Brain pericyte (primary cell): Measurements from ENCODE around the gene CDAN1.
"Not testable (repeated sequence)": the region's sequence is repeated elsewhere in the genome, so short reads cannot be mapped to it uniquely, and the experiment has no call there.

Experiments used
- DNase-seq: peaks from one replicate; pipeline ENCODE4 v3.0.0-alpha.2; 2012; ENCODE audit warnings: low read depth, low spot score

CDAN1 gene

GRCh38 chr15:42736793-42737528 lies at the start of gene CDAN1:
Gene CDAN1, minus strand, starts transcription at chr15:42737128. Its CDS starts 26 bp downstream, at chr15:42737102.
- no peak for DNase-seq

GRCh38 chr15:42785569-42785968 lies 48.6 kb upstream of the CDAN1 start:
- no peak for DNase-seq

GRCh38 chr15:42784705-42785104 lies 47.8 kb upstream of the CDAN1 start:
- no peak for DNase-seq

GRCh38 chr15:42782716-42783115 lies 45.8 kb upstream of the CDAN1 start:
- no peak for DNase-seq

GRCh38 chr15:42775416-42775815 lies 38.5 kb upstream of the CDAN1 start:
- DNase-seq = no peak

GRCh38 chr15:42772901-42773300 lies 36.0 kb upstream of the CDAN1 start:
- DNase-seq = no peak

- no peak for DNase-seq
These were observed 35.2 kb upstream of the CDAN1 start for GRCh38 chr15:42772144-42772543.

GRCh38 chr15:42766109-42766508 lies 29.2 kb upstream of the CDAN1 start:
- not testable (repeated sequence) for DNase-seq

GRCh38 chr15:42764154-42764731 lies 27.3 kb upstream of the CDAN1 start:
- not testable (repeated sequence) for DNase-seq

- not testable (repeated sequence) for DNase-seq
These were observed 24.9 kb upstream of the CDAN1 start for GRCh38 chr15:42761813-42762212.

GRCh38 chr15:42760759-42761158 lies 23.8 kb upstream of the CDAN1 start:
- DNase-seq = no peak

GRCh38 chr15:42759093-42759492 lies 22.2 kb upstream of the CDAN1 start:
- DNase-seq = no peak

GRCh38 chr15:42750306-42750705 lies 13.4 kb upstream of the CDAN1 start:
- DNase-seq = no peak

GRCh38 chr15:42749266-42749665 lies 12.3 kb upstream of the CDAN1 start:
- no peak for DNase-seq

GRCh38 chr15:42744195-42744594 lies 7.3 kb upstream of the CDAN1 start:
- no peak for DNase-seq

GRCh38 chr15:42742149-42742548 lies 5.2 kb upstream of the CDAN1 start:
- DNase-seq = no peak

GRCh38 chr15:42741710-42742109 lies 4.8 kb upstream of the CDAN1 start:
- no peak for DNase-seq

- DNase-seq = no peak
These were observed 801 bp upstream of the CDAN1 start for GRCh38 chr15:42737529-42738328.

- DNase-seq = no peak
These were observed 643 bp downstream of the CDAN1 start for GRCh38 chr15:42736178-42736792.

- no peak for DNase-seq
These were observed 1.4 kb downstream of the CDAN1 start for GRCh38 chr15:42735382-42736165.

- DNase-seq = no peak
These were observed 2.8 kb downstream of the CDAN1 start for GRCh38 chr15:42734076-42734672.
